A549 (cell line): Measurements from ENCODE around the gene IRAK1. TPM values are rescaled to one million over a fixed set of nuclear protein-coding genes. Genes with fewer than 3 reads are reported as not detected.

Source experiments
- ATAC-seq, 2 experiments: fragments of 200-7000 bp in 1 of 2; fragments of >200 bp in 1 of 2; cut with Nextera tagmentation in 1 of 2; cut with Tn5 transposase in 1 of 2; 3 replicates each; pipeline versions ENCODE4 v1.8.0 to v1.9.1; 2018 to 2020; ENCODE audit warnings: mild to moderate bottlenecking in 1 of 2, moderate library complexity in 1 of 2
- CTCF ChIA-PET: fragments of 300-600 bp; sonication (Branson Sonifier 250); formaldehyde crosslinking; extraction: SDS; loops from one replicate; lab custom pipeline; 2021; ENCODE audit warnings: antibody characterized with exemption, inconsistent platforms; lab: Yijun Ruan, JAX
- POLR2A ChIA-PET: fragments of 350-600 bp; formaldehyde crosslinking; extraction: SDS; loops from one replicate; lab custom pipeline; 2021; ENCODE audit warnings: antibody characterized with exemption, inconsistent platforms; lab: Yijun Ruan, JAX
- DNase-seq, 2 experiments: peaks; one replicate each; pipeline versions ENCODE4 v3.0.0 to v3.0.0-alpha.2; 2011 to 2016; ENCODE audit warnings: low read depth in 1 of 2, low spot score in 1 of 2
- FAIRE-seq: peaks from 2 replicates; lab custom pipeline; 2011; peaks lifted over from hg19 to GRCh38; lab: Jason Lieb, UNC
- H3K27ac ChIP-seq, 2 experiments: fragments of >200 bp; sonication (Bioruptor Twin); formaldehyde crosslinking; 3 replicates each; pipeline ENCODE4 v1.5.1; 2016 to 2017
- H3K4me1 ChIP-seq: fragments of >200 bp; sonication (Bioruptor Twin); formaldehyde crosslinking; 3 replicates; pipeline ENCODE4 v1.6.1; 2016
- H3K4me2 ChIP-seq: fragments of >200 bp; sonication (Bioruptor Twin); formaldehyde crosslinking; 3 replicates; pipeline ENCODE4 v1.6.1; 2016
- H3K4me3 ChIP-seq: fragments of >200 bp; sonication (Bioruptor Twin); formaldehyde crosslinking; 3 replicates; pipeline ENCODE4 v1.5.1; 2016
- H3K9me3 ChIP-seq: fragments of >200 bp; sonication (Bioruptor Twin); formaldehyde crosslinking; 3 replicates; pipeline ENCODE4 v1.6.1; 2016
- BCL3 ChIP-seq: fragments of >200 bp; sonication (Bioruptor Twin); formaldehyde crosslinking; IDR thresholded peaks from 3 replicates; pipeline ENCODE4 v1.6.1; 2016
- CTCF ChIP-seq: fragments of >200 bp; sonication (Bioruptor Twin); formaldehyde crosslinking; IDR thresholded peaks from 3 replicates; pipeline ENCODE4 v1.5.1; 2016
- EHF ChIP-seq: fragments of 250-450 bp; sonication (Bioruptor Pico); IDR thresholded peaks from 2 replicates; pipeline ENCODE4 v1.5.0; 2020; ENCODE audit warnings: mild to moderate bottlenecking
- ELK1 ChIP-seq: fragments of 150-350 bp; IDR thresholded peaks from 2 replicates; pipeline ENCODE4 v1.6.1; 2014; ENCODE audit warnings: low read depth, mild to moderate bottlenecking, low read length
- KDM5A ChIP-seq: fragments of 200-600 bp; sonication (generic); IDR thresholded peaks from 2 replicates; pipeline ENCODE4 v1.6.1; 2016; ENCODE audit warnings: antibody characterized with exemption, mild to moderate bottlenecking
- MAX ChIP-seq: IDR thresholded peaks from 2 replicates; pipeline ENCODE4 v1.6.1; 2012
- PBX3 ChIP-seq: IDR thresholded peaks from 2 replicates; pipeline ENCODE4 v1.6.1; 2012
- PHF8 ChIP-seq: fragments of 200-600 bp; sonication (generic); IDR thresholded peaks from 2 replicates; pipeline ENCODE4 v1.6.1; 2016; ENCODE audit warnings: low read depth, mild to moderate bottlenecking, antibody characterized with exemption, moderate library complexity, borderline replicate concordance
- POLR2A ChIP-seq: IDR thresholded peaks from 2 replicates; pipeline ENCODE4 v1.6.1; 2012; ENCODE audit warnings: mild to moderate bottlenecking, low read length
- RAD21 ChIP-seq, 2 experiments: fragments of >200 bp in 1 of 2; sonication (Bioruptor Twin) in 1 of 2; formaldehyde crosslinking in 1 of 2; IDR thresholded peaks in 1 of 2; conservative IDR thresholded peaks in 1 of 2; 2 replicates in 1 of 2; 3 replicates in 1 of 2; pipeline ENCODE4 v1.6.1; 2012 to 2018; ENCODE audit warnings: inconsistent platforms in 1 of 2
- RCOR1 ChIP-seq: fragments of 150-350 bp; IDR thresholded peaks from 2 replicates; pipeline ENCODE4 v1.6.1; 2014; ENCODE audit warnings: antibody characterized with exemption, low read length, low read depth
- TFCP2L1 ChIP-seq: fragments of 250-450 bp; sonication (Bioruptor Pico); IDR thresholded peaks from 2 replicates; pipeline ENCODE4 v1.5.0; 2021; ENCODE audit warnings: mild to moderate bottlenecking
- TP53 ChIP-seq: fragments of 250-450 bp; sonication (Bioruptor Pico); IDR thresholded peaks from 2 replicates; pipeline ENCODE4 v1.5.0; 2021; ENCODE audit warnings: mild to moderate bottlenecking, moderate library complexity
- WGBS: methylation state at CpG from one replicate; pipeline ENCODE4 v1.1.6; 2017; ENCODE audit errors: missing lambda C conversion rate; 5-methylcytosine and 5-hydroxymethylcytosine counted together
- polyA plus RNA-seq, 4 experiments: library from polyadenylated mRNA; depleted of rRNA in 3 of 4; stranded (reverse); fragments of >200 nt; fragmentation: RNase III in 1 of 4; extraction: RNeasy Plus Mini Kit Qiagen cat#74134 plus additional on column Dnase treatment in 1 of 4; gene quantifications; 2 replicates in 3 of 4; 3 replicates in 1 of 4; pipeline ENCODE4 v1.2.3, GENCODE V29; 2011 to 2017

The IRAK1 gene
- polyA plus RNA-seq, 2 of the 4 experiments (the other 2 are of a cell fraction): 73.1 to 177 TPM

GRCh38 chrX:153971124-153971449 lies 48.6 kb downstream of the IRAK1 start:
- peaks cover 35% of the 10 kb centered on the region for H3K4me1 ChIP-seq
- peak; percentile 75 to 90 for DNase-seq
- H3K9me3 ChIP-seq: no peaks in the 10 kb centered on the region
- POLR2A ChIA-PET: interaction anchor here (1.0 to 1.7 kb wide), 5 partner anchors 10 to 76 kb away, joined by 3 to 6 read pairs (median 4); partner anchors contain the start of gene NAA10
- 0 out of 2 replicates have a peak, but pooled peaks have one; percentile 23 for TF ChIP-seq PHF8
- TF ChIP-seq BCL3: 0 out of 3 replicates have a peak, but pooled peaks have one; percentile 15
- no peak for TF ChIP-seq ELK1
- WGBS: 0% methylated on average over 15 of the region's 34 CpGs
- peak overlapping the region; percentile 100 for H3K4me3 ChIP-seq
- peak overlapping the region; percentile 81; the same call in 2 of the 3 replicates for H3K4me2 ChIP-seq
- H3K27ac ChIP-seq: peak overlapping the region; percentile 99 to 100
- peak; percentile 63 to 83 for ATAC-seq
- FAIRE-seq: no peak
- CTCF ChIA-PET: interaction anchor here (1.3 to 2.0 kb wide), 5 partner anchors 10 to 26 kb away, joined by 4 to 8 read pairs (median 5); no protein-coding TSS in a partner anchor

- ChIA-PET CTCF (interaction anchor here (1.1 to 4.5 kb wide), 7 partner anchors 9 to 25 kb away, joined by 3 to 33 read pairs (median 5); no protein-coding TSS in a partner anchor), POLR2A (interaction anchor here (1.0 to 1.7 kb wide), 5 partner anchors 11 to 76 kb away, joined by 3 to 6 read pairs (median 4); partner anchors contain the start of gene NAA10)
- H3K9me3 ChIP-seq: no peaks in the 10 kb centered on the region
- 2% methylated on average over 38 of the region's 49 CpGs for WGBS
- TF ChIP-seq BCL3: 0 out of 3 replicates have a peak, but pooled peaks have one; percentile 10
- TF ChIP-seq MAX: peak; percentile 60
- TF ChIP-seq RCOR1: no peak
- TF ChIP-seq TFCP2L1 (CRISPR knock-in tag): no peak
- no peak for TF ChIP-seq RAD21 (conservative IDR thresholded peaks at IDR 0.05 in 1 of 2, IDR thresholded peaks at IDR 0.05 in 1 of 2)
- TF ChIP-seq KDM5A: peak; percentile 67
- 0 out of 2 replicates have a peak, but pooled peaks have one; percentile 22 for TF ChIP-seq PBX3
- no peak for TF ChIP-seq EHF (CRISPR knock-in tag)
- 0 out of 2 replicates have a peak, but pooled peaks have one; percentile 7 for TF ChIP-seq TP53 (CRISPR knock-in tag)
- peak; percentile 12; the same call in 1 of the 2 replicates for TF ChIP-seq POLR2A
- no peak for TF ChIP-seq CTCF
- ATAC-seq (peak in 1 of 2 experiments; percentile 49; a peak in 3 of 6 replicates), FAIRE-seq (no peak), DNase-seq (peak in 1 of 2 experiments; percentile 76)
- H3K4me2 ChIP-seq: peak overlapping the region; percentile 99
- H3K4me1 ChIP-seq: peaks cover 35% of the 10 kb centered on the region
- H3K27ac ChIP-seq: peak overlapping the region; percentile 99 to 100
- H3K4me3 ChIP-seq: peak overlapping the region; percentile 100
Observed at GRCh38 chrX:153970357-153971123, 49.2 kb downstream of the IRAK1 start.
